GM19468 (cell line): ENCODE data around the gene NDST3.
"Not testable (repeated sequence)": the region's sequence is repeated elsewhere in the genome, so short reads cannot be mapped to it uniquely, and the experiment has no call there.

Experiments
- ATAC-seq: cut with Tn5 transposase; IDR thresholded peaks from one replicate; pipeline ENCODE4 v1.9.1; 2021; ENCODE audit warnings: mild to moderate bottlenecking, moderate library complexity, moderate number of reproducible peaks; ENCODE audit not compliant: unreplicated experiment; ENCODE audit errors: extremely low read depth

The NDST3 gene

DNA sequence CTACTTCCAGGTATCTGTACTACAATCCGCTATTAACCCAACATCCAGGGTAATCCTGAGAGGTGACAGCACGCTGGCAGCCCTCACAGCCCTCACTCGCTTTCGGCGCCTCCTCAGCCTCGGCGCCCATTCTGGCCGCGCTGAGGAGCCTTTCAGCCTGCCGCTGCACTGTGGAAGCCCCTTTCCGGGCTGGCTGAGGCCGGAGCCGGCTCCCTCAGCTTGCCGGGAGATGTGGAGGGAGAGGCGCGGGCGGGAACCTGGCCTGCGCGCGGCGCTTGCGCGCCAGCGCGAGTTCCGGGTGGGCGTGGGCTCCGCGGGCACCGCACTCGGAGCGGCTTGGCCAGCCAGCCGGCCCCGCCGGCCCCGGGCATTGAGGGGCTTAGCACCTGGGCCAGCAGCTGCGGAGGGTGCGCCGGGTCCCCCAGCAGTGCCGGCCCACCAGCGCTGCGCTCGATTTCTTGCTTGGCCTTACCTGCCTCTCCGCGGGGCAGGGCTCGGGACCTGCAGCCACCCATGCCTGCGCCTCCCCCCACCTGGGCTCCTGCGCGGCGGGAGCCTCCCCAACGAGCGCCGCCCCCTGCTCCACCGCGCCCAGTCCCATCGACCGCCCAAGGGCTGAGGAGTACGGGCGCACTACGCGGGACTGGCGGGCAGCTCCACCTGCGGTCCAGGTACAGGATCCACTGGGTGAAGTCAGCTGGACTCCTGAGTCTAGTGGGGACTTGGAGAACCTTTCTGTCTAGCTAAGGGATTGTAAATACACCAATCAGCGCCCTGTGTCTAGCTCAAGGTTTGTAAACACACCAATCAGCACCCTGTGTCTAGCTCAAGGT is 231.2 kb downstream of the NDST3 start:
- no peak for ATAC-seq

DNA sequence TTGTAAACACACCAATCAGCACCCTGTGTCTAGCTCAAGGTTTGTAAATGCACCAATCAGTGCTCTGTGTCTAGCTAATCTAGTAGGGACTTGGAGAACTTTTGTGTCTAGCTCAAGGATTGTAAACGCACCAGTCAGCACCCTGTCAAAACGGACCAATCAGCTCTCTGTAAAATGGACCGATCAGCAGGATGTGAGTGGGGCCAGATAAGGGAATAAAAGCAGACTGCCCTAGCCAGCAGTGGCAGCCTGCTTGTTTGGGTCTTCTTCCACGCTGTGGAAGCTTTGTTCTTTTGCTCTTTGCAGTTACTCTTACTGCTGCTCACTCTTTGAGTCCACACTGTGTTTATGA is 231.8 kb downstream of the NDST3 start:
- ATAC-seq, result not testable (repeated sequence)

DNA sequence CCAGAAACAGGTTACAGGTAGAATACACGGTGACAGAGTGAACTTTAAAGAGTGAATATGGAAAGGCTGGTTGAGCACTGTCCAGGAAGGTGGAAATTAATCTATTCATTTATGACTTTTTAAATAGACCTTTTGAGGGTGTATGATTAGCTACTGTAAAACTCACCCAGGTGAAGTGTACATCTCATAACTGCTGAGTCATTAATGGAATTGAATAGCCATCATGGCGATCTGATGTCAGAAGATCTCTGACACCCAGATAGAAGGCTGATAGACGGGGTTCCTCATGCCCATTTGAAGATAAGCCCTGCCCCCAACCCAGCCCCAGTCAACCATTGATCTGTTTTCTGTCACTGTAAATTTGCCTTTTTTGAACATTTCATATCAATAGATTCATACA is 234.5 kb downstream of the NDST3 start:
- no peak for ATAC-seq

DNA sequence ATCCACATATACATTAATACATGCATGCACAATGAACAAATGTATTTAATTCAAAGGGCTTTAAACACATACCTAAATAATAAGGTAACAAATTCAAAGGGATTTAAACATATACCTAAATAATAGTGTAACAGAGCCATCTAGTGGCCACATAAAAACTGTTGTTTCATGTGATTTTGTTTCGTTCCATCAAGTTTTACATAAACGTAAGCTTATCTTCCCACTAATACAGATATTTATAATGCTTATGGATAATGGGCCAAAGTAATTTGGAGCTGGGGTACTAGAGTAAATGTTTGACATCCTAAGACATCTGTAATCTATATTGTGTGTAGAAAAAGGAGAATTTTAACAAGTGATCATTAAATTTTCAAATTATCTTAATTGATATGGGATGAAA is 236.2 kb downstream of the NDST3 start:
- ATAC-seq, result no peak

DNA sequence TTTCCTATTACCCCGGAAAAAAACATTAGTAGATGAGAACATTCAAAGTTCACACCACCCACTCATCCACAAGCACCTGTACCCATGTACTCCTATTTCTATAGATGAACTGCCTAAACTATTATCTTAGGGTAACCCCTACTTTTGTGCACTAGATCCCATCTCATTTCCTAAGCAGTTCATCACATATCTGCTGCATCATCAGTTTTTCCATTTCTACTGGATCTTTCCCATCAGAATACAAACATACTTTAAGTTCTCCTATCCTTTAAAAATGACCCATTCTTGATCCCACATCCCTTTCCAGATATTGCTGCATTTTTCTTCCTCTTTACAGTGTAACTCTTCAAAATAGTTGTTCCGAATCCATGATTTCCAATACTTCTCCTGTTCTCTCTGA is 237.5 kb downstream of the NDST3 start:
- no peak for ATAC-seq

DNA sequence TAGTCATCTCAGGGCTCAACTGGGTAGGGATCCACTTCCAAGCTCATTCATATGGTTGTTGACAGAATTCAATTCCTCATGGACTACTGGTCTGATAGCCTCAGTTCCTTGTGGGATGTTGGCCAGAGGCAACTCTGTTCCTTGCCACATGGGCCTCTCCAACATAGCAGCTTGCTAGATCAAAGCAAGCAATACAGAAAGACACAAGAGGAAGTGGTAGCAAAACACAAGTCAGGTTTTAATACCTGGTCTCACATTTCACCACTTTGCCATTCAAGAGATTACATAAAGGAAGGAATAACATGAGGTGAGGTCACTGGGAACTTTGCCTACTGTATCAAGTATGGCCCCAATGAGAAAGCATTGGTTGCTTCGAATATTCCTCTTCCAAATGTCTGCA is 239.4 kb downstream of the NDST3 start:
- ATAC-seq, result no peak

DNA sequence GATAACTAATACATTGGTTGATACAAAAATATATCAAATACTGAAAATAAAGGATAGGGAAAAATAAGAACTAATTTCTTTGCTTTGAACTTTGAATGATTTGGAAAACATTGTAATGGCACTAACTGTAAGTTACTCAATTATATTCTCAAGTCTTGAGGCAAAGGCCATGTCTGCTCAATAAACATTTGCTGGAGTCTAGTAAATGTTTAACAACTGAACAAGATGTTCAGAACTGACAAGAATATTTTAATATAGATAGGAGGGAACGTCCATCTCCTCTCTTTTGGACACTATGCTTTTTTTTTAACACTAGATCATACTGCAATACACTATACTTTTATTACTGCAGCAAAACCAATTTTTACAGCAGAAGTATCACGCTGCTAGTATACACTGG is 242.3 kb downstream of the NDST3 start:
- no peak for ATAC-seq

DNA sequence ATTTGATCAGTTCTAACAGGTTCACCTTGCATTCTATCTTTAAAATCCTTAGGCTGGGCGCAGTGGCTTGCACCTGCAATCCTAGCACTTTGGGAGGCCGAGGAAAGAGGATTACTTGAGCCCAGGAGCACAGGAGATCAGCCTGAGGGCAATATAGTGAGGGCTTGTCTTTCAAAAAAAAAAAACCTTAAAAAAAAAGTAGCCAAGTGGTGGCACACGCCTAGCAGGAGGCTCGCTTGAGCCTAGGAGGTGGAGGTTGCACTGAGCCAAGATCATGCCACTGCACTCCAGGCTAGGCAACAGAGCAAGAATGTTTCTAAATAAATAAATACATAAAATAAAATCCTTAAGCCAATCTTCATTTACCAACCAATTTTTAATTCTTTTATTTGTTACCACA is 243.0 kb downstream of the NDST3 start:
- ATAC-seq, result no peak

DNA sequence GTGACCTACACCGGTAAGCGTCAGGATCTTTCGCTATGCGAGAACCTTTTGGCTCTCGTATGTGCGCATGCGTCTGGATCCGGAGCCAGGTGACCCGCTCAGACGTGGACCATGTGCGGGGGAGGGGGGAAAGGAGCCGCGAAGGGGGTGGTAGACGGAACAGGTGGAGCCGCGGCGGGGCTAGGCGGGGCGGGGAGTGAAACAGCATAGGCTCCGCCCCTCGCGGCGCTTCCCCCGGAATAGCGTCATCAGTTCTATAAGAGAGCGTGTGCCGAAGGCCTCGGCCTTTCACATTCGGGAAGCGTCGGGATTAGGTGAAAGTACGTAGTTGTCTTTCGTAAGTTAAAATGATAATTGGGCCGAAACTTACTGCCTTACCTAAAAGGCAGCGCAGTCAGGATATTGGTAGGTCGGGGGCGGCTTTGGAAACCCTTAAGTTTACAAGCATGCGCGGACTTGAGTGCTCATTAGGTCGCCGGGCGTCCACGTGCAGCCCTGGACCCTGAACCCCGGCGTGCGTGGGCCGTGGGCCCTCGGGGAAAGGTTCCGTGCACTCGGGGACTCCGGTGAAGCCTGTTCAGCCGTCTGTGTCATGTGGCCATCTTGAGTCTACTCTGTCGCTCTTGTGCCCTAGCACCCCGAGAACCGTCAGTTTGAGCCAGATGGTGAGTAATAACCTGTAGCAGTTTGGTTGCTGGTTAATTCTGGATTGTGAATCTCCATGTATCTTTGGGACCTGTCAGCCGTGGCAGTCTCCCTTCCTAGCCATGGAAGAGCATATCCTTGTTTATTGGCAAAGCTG is 244.4 kb downstream of the NDST3 start:
- peak; percentile 89 for ATAC-seq

DNA sequence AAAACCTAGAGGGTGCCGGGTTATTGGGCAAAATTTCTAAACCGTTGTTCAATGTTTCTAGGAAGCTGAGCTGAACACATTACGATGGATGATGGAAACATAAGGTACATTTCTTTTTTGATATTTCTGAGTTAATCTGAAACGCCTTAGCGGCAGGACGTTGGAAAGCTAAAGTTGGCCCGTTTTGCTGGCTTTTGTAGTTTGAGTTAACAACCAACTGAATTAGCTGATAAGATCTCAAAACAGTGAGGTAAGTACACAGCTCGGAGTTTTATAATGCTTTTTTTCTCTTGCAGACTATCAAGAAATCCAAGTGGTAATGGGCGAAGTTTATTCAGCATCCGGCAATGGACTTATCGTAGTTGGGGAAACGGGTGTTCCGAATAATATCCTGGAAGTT is 245.0 kb downstream of the NDST3 start:
- ATAC-seq, result no peak

DNA sequence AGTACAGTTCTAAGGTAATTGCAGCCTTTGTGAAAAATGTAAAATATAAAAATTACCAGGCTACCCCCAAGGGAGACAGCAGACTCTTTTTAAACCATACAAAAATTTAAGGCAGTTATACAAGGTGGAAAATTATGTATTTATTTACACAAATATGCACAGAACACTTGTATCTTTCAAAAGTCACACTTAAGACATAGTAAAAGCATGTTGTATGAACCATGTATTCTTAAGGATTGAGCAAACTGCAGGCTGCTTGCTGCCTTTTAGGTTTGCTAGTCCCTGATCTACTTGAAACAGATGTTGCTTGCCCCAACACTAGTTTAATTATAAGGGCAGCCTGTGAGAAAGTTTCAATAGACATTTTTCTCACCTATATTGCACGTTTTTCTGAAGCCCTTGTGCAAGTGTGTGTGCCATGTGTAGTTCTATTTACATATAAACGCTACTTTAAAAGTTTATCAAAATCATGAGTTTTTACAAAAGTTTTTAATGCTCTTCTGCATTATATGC is 245.7 kb downstream of the NDST3 start:
- no peak for ATAC-seq

DNA sequence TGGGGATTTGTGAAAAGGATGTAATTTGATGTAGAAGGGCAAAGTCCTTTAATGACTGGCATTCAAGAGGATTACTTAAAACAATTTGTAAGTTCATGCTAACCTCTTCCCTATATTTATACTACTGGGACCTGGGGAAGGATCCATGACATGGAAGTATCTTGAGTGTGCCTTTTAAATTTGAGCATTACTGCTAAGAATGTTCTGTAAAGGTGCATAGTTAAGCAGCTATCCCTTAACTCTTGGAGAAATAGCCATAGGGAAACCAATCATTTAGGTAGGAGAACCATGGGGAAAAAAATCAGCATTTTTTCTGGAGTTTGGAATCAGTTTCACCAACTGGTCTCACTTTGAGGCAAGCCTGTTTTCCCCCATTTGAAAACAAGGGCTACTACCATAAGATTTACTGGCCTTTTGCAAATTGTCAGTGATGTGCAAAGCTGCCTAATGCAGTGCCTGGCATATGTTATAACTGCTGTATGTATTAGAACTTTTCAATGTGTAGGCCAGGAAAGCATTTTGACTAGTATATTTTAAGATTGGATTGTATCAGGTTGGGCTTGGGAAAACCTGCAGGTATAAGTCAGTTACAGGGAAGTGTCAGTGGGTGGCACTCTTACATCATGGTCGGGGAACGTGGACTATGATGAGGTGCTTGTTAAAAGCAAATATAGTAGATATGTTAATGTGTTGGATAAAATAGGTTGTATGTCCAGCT is 246.4 kb downstream of the NDST3 start:
- ATAC-seq, result peak; percentile 12

DNA sequence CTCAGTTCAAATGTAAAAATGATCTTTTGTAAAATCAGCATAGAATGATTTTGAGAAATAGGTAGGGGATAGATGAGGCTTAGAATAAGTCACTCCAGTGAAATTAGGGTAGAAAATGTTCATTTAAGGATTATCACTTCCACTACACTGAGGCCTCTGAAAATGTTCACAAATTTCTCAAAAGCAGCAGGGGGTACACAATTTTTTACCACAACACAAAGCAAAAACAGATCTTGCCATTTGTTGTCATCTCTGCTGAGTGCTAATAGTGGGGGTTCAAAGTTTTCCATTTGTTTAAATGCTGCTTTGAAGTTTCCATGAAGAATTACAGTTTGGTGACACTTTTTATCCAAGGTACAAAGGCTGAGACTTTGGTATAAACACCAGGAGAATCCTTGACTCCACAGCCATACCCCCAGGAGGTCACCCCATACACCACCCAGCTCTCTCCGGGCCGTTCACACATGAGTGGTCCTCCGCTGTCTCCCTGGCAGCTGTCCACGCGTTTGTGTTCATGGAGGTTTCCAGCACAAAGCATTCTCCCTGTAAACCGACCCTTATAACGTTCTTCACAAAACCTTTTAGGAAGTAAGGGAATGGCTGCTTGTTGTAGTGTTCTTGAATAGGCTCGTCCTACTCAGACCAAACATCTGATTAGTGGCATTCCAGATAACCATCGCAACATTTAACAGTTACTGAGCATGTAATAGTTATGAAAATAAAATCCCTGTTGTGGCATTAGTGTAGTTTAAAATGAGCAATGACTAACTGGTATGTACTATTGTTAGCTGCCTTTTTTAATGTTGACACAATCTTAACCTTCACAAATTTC is 247.5 kb downstream of the NDST3 start:
- ATAC-seq, result no peak

DNA sequence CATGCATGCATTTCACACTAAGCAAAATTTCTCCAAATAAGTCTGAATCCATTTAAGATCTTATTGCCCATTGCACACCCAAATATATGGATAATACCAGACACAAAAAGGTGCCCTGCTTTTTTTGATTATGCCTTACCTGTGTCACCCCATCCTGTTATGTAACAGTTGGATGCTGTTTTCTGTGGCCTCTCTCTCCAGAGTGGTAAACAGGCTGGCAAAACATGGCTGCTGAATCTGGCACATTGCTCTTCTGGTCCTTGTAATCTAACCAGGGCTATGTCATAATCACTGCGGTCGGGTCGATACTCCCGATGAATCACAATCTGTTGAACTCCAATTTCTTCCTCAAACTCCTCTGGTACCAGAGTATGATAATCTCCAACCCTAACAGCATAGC is 248.4 kb downstream of the NDST3 start:
- no peak for ATAC-seq

DNA sequence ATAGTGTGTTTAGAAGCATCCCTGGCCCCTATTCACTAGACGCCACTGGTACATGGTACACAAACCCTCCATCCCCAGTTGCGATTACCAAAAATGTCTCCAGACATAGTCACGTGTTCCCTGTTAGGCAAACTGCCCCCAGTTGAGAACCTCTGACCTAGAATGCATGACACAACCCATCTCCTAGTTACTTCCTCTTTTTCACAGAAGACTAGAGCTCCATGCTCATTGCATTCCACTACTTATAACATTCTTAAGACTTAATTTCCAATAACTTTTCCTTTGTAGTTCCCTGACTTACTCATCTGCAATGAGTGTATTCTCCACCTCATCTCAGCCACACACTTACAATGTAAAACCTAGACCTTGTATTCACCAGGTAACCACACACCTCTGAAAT is 249.9 kb downstream of the NDST3 start:
- ATAC-seq, result no peak

DNA sequence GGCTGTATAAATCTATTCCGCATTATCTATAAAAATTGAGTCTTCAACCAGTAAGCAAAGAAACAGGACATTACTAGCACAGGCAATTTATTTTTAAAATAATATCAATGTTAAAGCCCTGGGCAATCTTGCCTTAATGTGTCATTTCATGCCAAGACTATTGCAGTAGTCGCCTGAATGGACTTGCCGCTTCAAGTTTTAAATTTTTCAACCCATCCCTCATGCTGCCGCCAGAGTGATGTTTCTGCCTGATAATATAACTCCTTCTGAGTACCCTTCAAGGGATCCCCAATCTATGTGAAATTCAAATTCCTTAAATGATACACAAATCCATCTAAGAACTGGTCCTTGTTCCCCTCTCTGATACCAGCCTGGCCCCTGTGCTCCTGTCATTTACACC is 251.6 kb downstream of the NDST3 start:
- no peak for ATAC-seq

DNA sequence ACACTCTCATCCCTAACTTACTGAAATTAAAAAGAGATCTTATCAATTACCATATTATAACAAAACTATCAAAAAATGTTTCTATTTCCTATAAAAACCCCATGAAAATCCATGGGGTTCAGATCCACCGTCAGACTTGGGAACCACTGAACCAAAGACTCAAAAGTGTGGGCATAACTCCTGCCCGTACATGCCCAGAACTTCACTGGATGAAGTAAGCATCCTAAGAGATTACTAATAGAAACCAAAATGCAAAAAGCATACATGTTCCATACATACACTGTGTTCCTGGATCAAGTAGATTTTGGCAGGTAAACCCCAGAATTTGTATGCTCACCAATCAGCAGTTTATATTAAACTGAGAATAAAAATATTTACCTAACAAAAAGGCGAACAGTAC is 252.4 kb downstream of the NDST3 start:
- ATAC-seq, result no peak

DNA sequence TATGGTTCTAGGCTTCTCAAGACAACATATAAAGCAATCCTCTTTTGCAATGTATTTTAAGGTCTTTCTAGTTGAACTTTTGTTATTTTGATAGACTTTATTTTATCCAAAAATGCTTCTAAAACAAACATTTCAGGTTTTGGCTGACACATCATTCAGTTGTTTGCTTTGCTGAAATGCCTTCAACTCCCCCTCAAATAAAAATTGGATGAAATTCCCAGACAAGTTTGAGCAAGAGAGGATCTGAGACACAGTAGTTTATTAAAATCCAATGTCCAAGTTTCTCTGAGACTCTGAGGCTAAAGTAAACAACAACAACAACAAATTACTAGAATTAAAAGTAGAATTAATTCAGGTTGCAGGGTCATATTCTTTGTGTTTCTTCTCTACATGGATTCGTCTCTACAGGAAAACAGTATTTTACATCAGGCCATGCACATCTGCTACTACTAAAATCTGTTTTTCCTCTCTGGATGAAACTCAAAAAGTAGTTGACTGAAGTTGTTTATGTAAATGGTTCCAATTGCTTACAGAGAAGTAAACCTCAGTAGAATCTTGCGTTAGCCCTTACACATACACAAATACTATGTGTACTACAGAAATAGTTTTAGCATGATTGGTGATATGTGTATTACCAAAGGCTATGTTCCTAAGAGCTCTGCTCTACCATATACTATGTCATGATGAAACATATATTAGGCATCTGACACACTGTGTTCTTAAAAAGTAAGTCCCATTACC is 253.6 kb downstream of the NDST3 start:
- no peak for ATAC-seq

DNA sequence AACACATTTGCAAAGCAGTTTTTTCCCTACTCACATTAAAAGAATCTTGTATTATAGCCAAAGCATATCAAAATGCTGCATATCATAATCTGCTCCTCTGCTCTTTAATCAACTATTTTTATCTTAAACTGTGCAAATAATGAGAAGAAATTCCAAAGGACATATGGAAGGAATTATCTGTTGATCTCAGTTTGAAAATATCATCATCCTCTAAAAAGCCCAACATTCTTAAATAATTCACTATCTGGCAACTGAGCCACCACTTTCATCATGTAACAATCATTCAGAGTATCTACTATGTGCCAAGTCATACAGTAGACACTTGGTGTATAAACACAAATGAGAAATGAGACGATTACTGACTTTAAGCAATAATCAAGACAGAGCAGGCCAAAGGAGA is 255.5 kb downstream of the NDST3 start:
- no peak for ATAC-seq
